ENCODE data around the gene NPSR1. TPM values are rescaled to one million over a fixed set of nuclear protein-coding genes. Genes with fewer than 3 reads are reported as not detected.
A peak's percentile ranks its signal among the peaks of the same experiment; 100 is the strongest.
"Not testable (repeated sequence)": the region's sequence is repeated elsewhere in the genome, so short reads cannot be mapped to it uniquely, and the experiment has no call there.

The NPSR1 gene
- 1 to 10 TPM in 1 of 10 donors, under 1 TPM in 6, not detected in 3; 0.17 to 1.1 (median 0.38) TPM for polyA plus RNA-seq (ENCODE audit: insufficient read length in 10 of 10)
- long read RNA-seq, donor 1: 0 reads
- long read RNA-seq, donor 2: 0 reads
- long read RNA-seq, donor 3: 0 reads
- long read RNA-seq, donor 4: 0 reads
- long read RNA-seq, donor 5: 0 reads
- long read RNA-seq, donor 6: 0 reads
- long read RNA-seq, donor 7: 0 reads
- long read RNA-seq, donor 8: 0 reads
- long read RNA-seq, donor 9: 0 reads

DNA sequence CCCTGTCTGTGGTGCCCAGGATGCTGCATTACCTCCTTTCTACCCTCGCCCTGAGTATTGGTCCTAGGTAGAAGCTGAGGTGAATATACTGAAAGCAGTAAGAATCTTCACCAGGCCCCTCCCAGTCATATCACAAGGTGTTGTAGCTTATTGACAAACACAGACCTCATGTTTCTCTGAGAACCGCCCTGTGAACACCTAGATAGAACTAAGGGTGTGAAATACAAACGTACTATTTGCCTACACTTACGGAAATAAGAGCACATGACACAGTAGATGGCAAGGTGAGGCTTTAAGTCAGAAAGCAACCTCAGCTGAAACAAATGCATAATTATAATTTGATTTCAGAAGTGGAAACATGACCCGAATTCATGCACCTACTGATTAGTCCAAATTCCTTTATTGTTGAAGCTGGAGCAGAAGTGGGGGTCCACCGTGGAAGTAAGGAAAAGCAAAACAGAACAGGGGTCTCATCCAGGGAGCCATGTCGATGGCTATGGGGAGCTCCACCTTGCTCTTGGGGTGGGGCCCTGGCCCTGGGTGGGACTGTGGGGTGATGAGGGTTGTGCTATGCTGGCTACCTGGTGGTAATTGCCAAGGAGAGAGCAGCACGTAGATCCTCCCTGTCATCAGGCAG is at the start of gene NPSR1:
TSS of gene NPSR1 (plus strand) at position 587 of the 637 bp plus-strand sequence. CDS start 195 bp downstream, outside the sequence.
- DNase-seq: no peak

- DNase-seq: peak; percentile 3 to 35 (median 3)
Observed at GRCh38 chr7:34612661-34613060, 45.4 kb upstream of the NPSR1 start.

DNA sequence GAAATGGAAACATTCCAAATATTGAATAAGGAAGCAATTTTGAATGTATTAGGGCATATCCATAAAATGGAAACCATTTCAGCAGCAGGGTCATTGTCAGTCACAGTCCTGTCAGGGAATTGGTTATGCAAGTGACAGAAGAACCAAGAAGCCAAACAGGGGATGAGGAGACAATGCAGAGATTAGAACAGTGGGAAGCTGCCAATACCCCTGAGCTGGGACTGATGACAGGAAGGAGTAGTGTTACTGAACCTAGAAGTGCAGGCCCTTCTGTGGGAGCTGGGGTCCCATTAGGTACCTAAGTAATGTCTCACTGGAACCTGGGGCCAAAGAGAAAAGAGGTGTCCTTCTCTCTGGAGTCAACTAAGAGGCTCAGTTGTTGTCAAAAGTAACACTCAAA is 37.6 kb upstream of the NPSR1 start:
- DNase-seq: no peak

DNA sequence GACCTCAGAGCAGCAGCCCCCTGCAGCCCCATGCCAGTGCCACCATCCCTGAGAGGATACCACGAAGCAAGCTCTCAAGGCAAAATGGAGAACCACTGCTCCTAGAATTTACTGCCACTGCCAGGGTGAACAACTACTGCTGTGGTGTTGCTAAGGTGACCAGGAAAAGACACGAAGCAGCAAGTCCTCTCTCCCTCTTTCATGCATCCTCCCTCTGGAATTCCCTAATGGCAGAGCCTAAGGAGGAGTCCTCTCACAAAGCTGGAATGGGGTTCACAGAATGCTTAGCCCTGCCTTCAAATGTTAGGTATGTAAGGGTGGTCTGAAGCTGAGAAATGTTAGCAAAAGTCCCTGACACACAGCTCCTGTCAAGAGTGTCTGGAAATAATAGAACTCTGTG is 35.8 kb upstream of the NPSR1 start:
- DNase-seq: no peak

- DNase-seq: no peak
Observed at GRCh38 chr7:34622771-34623250, 35.2 kb upstream of the NPSR1 start.

DNA sequence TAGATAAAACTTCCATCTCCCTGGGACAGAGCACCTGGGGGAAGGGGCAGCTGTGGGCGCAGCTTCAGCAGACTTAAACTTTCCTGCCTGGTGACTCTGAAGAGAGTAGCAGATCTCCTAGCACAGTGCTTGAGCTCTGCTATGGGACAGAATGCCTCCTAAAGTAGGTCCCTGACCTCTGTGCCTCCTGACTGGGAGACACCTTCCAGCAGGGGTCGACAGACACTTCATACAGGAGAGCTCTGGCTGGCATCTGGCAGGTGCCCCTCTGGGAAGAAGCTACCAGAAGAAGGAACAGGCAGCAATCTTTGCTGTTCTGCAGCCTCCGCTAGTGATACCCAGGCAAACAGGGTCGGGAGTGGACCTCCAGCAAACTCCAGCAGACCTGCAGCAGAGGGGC is 29.4 kb upstream of the NPSR1 start:
- DNase-seq: not testable (repeated sequence)

DNA sequence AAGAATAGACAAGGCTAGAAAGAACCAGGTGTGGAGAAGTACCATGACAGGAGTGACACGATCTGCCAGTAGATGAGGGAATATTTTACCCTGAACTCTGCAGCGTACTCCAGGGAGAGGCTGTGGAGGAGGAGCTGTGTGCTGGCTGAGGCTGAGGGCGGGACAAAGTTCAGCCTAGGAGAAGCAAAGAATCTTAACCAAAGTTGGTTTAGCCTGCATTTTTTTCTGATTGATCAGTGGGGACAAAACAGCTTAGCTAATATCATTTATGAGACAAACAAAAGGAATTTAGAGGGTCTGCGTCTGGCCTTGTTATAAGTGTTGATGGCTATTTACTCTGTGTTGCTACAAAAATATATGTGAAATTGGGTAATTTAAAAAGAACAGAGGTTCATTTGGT is 5.2 kb upstream of the NPSR1 start:
- peak in 1 of 3 donors; percentile 49 for DNase-seq

GRCh38 chr7:34653787-34654186 is 4.2 kb upstream of the NPSR1 start:
- no peak for DNase-seq

DNA sequence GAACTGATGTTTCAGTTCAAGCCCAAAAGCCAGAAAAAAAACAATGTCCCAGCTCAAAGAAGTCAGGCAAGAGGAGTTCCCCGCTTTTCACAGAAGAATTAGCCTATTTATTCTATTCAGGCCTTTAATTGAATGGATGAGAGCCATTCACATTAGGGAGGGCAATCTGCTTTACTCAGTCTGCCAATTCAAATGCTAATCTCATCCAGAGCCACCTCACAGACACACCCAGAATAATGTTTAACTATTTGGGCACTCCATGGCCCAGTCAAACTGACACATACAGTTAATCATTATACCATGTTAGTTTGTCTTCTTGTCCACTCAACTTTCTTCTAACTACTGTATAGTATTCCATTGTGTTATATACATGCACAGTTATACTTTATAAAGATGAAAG is 2.6 kb upstream of the NPSR1 start:
- no peak for DNase-seq

- no peak for DNase-seq
Observed at GRCh38 chr7:34656041-34656440, 2.0 kb upstream of the NPSR1 start.

GRCh38 chr7:34659472-34660075 is 1.6 kb downstream of the NPSR1 start:
- no peak for DNase-seq

GRCh38 chr7:34662058-34662708 is 4.2 kb downstream of the NPSR1 start:
- no peak for DNase-seq

DNA sequence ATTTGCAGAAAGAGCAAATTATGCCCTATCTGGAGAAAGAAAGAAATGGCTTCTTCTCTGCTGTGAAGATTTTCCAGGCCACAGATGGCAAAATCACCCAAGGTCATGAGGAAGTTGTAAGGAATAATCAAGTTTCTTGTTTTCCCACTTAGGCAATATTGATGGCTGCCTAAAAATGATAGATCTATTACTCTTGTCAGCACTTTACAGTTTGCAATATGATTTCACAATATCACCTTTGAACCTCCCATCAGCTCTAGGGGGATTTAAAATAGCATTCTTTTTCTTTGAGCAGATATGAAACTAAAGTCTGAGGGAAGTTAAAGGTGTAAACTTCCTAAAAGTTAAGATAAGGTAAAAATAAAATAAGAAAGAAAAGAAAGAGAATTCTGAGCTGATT is 6.7 kb downstream of the NPSR1 start:
- DNase-seq: no peak

GRCh38 chr7:34672430-34672829 is 14.4 kb downstream of the NPSR1 start:
- DNase-seq: peak in 1 of 3 donors; percentile 56

GRCh38 chr7:34673066-34673465 is 15.0 kb downstream of the NPSR1 start:
- no peak for DNase-seq

- no peak for DNase-seq
Observed at GRCh38 chr7:34675749-34676374, 17.8 kb downstream of the NPSR1 start.

DNA sequence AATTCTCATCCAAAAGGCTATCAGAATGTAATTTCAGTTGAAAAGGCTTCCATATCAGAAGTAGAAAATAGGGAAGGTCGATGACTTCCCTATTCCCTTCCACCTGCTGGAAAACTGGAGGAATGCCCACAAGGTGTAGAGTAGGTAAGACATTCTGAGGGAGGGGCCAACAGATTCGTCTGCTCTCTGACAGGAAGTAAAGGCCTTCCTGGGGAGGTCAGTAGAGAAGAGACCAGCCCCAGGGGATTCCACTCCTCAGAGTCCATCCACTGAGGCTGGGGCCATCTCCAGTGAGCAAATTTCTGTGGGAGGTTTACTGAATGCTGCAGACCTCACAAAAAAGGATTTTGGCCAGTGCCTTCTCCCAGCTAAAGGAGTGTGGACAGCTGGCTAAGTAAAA is 19.5 kb downstream of the NPSR1 start:
- DNase-seq: no peak

- DNase-seq: no peak
Observed at GRCh38 chr7:34687529-34687928, 29.5 kb downstream of the NPSR1 start.

DNA sequence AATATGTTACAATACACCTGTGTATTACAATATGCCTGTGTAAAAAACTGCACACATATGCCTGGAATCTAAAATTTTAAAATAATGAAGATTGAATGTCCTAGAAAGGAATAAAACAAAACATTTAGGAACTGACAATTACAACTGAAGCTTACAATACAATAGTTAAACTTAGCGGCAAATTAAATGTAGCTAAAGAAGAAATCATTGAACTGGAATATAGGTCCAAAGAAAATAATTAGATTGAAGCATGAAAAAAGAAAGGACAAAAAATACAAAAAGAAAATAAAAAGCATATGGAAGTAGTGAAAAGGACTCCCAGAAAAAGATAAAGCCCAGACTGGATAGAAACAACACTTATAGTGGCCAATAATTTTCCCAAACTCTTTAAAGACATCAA is 38.4 kb downstream of the NPSR1 start:
- no peak for DNase-seq

DNA sequence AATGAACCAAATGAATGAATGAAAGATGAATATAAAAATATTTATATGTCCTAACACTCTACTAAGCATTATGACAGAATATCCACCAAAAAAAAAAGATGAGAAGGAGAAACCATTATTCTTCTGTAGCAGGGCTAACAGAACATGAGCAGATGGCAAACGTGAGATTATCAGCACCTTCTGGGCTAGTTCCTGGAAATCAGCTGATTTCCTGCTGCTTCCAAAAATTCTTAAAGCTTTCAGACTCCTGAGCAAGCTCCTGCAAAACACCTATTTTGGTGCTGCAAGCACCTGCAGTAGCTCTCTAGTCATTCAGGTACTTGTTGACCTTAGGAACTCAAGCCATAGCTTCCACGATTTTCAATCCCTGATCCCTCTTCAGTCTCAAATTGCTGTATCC is 51.8 kb downstream of the NPSR1 start:
- DNase-seq: no peak

DNA sequence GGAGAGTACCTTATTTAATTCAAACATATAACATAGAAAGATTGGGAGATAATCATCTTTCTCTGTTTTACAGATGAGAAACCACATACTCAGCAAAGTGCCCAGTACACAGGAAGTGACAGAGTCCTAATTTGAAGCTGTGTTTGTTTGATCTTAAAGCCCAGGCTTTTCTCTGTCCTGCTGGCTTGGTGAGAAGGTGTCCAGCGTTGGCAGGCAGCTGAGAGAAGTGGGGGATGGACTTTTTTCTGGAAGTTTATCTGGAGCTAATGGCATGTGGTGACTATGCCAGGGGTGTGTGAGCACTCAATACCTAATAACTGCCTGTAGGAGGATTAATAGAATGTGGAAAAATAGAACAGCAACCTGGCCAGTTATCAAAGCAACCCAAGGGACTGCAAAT is 60.8 kb downstream of the NPSR1 start:
- DNase-seq: no peak

GRCh38 chr7:34719636-34720035 is 61.6 kb downstream of the NPSR1 start:
- no peak for DNase-seq

Measured in muscle of back (tissue), 13 donors.